Epithelial cell of proximal tubule (primary cell): ENCODE measurements around the gene GCHFR. TPM values are rescaled to one million over a fixed set of nuclear protein-coding genes. Genes with fewer than 3 reads are reported as not detected.

Source experiments
- DNase-seq: peaks from one replicate; pipeline ENCODE4 v3.0.0-alpha.2; 2011; ENCODE audit warnings: low read depth
- H3K4me3 ChIP-seq: 2 replicates; pipeline ENCODE4 v1.5.1; 2011; ENCODE audit warnings: low read depth, mild to moderate bottlenecking, low read length
- total RNA-seq: library from RNA; depleted of rRNA; stranded (reverse); fragments of >200 nt; gene quantifications from 2 replicates; pipeline ENCODE4 v1.2.3, GENCODE V29; 2015
- TF ChIP-seq, protein P1 (sequence below): conservative IDR thresholded peaks from 2 replicates; pipeline ENCODE4 v1.5.1; 2012; ENCODE audit warnings: low read depth, mild to moderate bottlenecking, low read length

GCHFR gene
- total RNA-seq, 1 donor from 2014 or later: 87.2 TPM

DNA sequence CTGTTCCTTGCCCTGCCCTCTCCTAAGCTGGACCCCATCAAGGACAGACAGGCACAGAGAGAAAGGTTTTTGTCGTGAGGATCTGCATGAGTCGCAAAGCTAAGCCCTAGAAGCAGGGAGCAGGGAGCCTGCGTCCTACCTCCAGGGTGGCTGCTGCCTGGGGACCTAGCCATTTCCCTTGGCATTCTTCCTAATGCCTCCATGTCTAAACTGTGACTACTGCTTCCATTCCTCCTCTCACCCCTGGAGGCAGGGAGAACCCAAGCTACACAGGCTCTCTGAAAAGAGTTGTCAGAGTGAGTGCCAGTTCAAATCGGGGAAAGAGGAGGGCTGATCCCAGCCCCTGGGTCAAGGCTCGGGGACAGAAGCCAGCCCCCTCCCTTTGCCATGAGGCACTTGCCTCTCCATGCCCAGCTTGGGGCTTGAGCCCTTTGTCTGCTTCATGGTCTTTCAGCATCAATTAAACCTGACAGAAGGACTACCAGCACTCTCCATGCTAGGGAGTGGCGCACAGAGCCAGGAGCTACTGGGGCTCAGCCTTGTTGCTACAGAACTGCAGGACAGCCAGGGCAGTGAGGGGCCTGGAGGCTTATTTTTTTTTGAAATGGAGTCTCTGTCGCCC lies 2.4 kb downstream of the GCHFR start:
- no peak overlapping the region for H3K4me3 ChIP-seq
- TF ChIP-seq, protein P1, sequence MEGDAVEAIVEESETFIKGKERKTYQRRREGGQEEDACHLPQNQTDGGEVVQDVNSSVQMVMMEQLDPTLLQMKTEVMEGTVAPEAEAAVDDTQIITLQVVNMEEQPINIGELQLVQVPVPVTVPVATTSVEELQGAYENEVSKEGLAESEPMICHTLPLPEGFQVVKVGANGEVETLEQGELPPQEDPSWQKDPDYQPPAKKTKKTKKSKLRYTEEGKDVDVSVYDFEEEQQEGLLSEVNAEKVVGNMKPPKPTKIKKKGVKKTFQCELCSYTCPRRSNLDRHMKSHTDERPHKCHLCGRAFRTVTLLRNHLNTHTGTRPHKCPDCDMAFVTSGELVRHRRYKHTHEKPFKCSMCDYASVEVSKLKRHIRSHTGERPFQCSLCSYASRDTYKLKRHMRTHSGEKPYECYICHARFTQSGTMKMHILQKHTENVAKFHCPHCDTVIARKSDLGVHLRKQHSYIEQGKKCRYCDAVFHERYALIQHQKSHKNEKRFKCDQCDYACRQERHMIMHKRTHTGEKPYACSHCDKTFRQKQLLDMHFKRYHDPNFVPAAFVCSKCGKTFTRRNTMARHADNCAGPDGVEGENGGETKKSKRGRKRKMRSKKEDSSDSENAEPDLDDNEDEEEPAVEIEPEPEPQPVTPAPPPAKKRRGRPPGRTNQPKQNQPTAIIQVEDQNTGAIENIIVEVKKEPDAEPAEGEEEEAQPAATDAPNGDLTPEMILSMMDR: no peak
- no peak for DNase-seq

DNA sequence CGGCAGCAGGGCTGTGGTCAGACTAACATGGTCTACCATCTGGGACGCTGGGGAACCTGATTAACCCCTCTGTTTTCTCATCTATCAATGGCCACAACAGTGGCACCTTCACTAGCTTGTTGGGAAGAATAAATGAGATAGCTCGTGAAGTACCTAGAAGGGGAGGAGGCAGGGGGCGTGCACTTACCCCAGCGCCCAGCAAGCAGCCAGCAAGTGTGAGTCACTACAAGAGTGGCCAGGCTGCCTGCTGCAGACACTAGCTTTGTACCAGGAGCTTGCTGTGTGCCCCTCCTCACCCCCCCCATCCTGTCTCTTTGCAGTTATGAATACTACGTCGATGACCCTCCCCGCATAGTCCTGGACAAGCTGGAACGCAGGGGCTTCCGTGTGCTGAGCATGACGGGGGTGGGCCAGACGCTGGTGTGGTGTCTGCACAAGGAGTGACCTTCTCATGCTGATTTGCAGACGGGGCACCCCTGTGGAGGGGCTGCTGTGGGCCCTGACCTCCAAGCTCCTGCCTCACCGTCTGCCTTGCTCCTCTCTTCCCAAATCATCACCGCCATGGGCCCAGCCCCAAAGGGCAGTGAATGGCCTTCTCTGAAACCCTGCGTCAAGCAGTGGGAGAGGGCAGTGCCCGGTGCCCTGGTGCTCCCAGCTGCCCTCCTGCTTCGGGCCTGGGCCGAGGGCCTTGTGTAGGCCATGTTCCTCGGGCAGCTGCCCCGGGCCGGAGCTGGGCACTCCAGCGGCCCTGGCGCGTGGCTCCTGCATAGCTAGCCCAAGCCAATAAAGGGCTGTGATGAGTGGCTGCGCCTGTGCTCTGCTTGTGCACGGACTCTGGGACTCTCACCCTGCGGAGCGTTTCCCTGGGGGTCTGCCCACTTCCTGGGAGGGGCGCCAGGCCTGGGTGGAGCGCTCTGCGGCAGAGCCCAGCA lies 3.3 kb downstream of the GCHFR start:
- H3K4me3 ChIP-seq: no peak overlapping the region

DNA sequence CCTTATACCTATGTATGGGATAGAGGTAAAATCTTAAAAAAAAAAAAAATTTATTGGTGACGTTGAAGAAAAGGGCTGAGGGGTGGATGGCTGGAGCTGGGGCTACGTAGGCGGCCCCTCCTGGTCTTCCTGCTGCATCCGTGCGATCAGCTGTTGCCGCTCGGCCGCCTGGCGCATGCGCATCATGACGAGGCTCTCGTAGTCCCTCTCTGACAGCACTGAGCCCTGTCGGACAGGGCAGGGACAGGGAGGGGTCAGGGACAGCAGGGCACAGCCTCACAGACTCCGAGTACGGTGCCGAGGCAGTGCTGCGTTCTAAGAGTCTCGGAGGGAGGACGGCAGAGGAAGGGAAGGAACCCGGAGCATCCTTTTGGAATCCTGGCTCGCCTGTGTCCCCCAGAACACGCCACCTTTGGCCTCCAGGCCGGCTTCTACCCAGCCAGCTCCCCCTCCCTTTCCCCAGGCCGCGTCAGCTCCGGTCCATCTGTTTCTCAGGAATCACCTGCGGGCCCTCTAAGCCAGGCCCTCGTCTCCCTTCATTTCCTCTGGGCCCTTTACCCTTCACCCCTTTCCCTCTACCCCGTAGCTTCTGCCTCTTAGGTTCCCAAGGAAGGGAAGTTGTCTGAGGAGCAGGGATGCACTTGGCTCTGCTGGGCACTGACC lies 4.1 kb downstream of the GCHFR start:
- no peak overlapping the region for H3K4me3 ChIP-seq
- no peak for DNase-seq
- TF ChIP-seq, protein P1: no peak

More for the DNA sequence above, 3.3 kb downstream of the GCHFR start:
- TF ChIP-seq, protein P1: no peak
- no peak for DNase-seq

DNA sequence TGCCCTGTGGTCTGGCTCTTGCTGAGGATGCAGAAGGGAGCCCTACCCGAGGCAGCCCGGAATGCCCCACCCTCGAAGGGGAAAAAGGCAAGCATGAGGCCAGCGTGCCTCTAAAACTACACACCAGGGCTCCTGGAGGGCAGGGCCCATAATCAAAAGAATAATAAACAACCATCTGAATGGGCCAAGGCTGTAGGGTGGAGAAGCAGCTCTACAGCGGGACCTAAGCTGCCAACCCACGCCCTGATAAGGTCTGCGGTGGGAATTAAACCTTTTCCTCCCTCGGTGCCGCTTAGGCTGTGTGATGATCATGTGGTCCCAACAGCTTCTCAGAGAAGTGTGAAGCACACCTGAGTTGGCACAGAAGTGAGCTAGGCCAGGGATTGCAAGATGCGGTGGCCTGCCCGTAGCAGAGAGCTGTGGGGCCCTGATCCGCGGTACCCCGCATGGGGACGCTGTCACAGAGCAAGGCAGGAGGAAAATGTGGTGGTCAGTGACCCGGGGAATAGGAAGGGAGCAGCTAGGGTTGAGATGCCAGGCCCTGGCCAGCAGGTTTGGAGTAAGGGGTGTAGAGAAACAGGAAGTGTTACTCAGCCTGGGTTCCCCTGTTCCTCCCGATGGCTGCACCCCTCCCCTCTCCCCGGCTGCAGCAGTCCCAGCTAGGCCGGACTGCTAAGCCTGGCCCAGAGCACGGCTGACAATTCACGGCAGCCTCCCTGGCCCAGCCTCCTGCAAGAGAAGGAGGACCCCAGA lies 4.8 kb downstream of the GCHFR start:
- DNase-seq: no peak
- TF ChIP-seq, protein P1: no peak
- H3K4me3 ChIP-seq: no peak overlapping the region

DNA sequence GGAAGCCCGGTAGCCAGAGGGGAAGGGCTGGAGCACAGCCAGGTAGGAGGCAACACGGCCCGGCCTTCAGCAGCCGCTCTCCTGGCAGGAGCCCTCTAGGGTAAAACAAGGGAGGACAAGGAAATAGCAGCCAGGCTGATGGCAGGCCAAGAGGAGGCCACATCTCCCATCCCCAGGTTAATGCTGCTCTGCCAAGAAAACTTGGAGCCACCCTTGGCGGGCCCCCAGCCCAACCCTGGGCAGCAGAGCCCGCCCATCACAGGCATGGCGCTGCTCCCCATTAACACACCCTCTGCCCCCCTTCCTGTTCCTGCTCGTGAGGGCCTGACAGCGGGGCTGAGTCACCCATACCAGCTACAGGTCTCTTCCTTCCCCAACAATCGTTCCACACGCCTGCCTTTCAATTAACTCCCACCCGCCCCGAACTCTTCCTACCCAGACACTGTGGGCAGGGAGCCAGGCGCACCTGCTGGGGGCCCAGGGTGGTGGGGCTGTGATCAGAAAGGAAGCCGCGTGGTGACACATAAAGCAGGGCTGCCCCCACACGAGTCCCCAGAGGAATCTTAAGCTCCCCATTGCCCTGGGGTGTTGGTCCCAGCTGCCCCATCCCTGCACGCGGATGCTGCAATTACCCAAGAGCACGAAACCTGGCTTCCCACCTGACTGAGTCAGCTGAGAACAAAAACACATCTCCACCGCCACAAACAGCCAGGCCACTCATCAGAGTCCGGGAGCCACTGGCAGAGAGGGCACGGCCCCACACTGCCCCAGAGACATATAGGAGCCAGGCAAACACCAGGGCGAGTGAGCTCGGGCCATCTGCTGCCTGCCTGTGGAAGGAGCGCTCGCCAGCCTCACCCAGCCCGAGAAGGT lies 5.6 kb downstream of the GCHFR start, which contains the start of gene C15orf62:
Gene C15orf62, plus strand, starts transcription at position 707 of the 873 bp plus-strand sequence. CDS start 516 bp downstream, outside the sequence.
- TF ChIP-seq, protein P1: peak; percentile 5
- peak within 1 kb of the TSS; percentile 1 for H3K4me3 ChIP-seq
- no peak for DNase-seq
